ENCODE measurements around the gene ATP8A2.

DNA sequence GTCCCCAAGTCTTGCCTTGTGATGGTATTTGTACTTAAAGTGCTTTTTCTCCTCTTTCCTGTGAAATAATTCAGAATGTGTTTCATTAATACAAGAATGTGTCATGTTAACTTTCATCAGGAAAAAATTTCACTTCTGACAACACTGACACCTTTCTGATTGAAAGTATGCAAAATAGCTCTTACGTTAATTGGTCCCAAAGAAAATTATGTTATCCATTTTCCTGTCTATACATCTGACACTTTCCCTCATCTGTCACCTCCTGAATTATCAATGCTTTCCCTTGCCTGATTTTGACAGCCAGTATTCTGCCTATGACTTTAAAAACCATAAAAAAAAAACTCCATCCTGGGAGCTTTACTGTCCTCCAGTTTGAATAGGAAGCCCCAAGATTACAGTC, 336.5 kb downstream of the ATP8A2 start:
- TF ChIP-seq, protein P1, sequence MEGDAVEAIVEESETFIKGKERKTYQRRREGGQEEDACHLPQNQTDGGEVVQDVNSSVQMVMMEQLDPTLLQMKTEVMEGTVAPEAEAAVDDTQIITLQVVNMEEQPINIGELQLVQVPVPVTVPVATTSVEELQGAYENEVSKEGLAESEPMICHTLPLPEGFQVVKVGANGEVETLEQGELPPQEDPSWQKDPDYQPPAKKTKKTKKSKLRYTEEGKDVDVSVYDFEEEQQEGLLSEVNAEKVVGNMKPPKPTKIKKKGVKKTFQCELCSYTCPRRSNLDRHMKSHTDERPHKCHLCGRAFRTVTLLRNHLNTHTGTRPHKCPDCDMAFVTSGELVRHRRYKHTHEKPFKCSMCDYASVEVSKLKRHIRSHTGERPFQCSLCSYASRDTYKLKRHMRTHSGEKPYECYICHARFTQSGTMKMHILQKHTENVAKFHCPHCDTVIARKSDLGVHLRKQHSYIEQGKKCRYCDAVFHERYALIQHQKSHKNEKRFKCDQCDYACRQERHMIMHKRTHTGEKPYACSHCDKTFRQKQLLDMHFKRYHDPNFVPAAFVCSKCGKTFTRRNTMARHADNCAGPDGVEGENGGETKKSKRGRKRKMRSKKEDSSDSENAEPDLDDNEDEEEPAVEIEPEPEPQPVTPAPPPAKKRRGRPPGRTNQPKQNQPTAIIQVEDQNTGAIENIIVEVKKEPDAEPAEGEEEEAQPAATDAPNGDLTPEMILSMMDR (IDR thresholded peaks at IDR 0.05): no peak
- TF ChIP-seq POLR2A (IDR thresholded peaks at IDR 0.05): no peak
